ENCODE measurements around the gene APOBEC3G.
"Not testable (repeated sequence)": the region's sequence is repeated elsewhere in the genome, so short reads cannot be mapped to it uniquely, and the experiment has no call there.

APOBEC3G gene

DNA sequence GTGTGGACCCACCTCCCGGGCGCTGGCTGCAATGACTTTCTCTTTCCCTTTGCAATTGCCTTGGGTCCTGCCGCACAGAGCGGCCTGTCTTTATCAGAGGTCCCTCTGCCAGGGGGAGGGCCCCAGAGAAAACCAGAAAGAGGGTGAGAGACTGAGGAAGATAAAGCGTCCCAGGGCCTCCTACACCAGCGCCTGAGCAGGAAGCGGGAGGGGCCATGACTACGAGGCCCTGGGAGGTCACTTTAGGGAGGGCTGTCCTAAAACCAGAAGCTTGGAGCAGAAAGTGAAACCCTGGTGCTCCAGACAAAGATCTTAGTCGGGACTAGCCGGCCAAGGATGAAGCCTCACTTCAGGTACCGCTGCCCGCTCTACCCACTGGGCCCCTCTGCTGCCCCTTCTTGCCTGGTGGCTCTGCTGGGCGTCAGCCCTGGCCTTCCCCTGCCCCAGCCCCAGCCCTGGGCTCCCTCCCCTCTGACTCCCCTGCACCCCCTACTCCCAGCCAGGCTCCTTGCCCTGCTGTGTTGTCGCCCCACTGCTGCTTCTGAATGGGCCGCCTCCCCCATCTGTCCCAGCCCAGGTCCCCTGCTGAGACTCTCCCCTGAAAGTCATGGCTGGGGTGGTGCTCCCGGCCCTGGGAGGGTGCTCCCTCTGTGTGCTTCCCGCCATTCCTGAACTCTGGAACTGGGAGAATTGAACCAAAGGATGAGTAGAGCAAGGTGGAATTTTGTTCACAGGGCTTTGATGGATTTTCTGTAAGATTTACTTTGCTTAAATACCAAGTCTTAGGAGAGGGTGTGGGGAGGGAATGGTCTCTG, at the start of gene APOBEC3G:
APOBEC3G (plus strand) TSS at position 250 of the 815 bp plus-strand sequence; CDS start at position 337, 87 bp downstream.
- Histone ChIP-seq H3K9ac (ENCODE audit: low read depth in 1 of 2, low read length in 2 of 2) (peak within 1 kb of the TSS; percentile 56 to 59), H3K4me3 (ENCODE audit: low read length in 2 of 2) (peak within 1 kb of the TSS; percentile 48 to 65), H3K27ac (ENCODE audit: low read depth in 2 of 2, low read length in 2 of 2) (peak within 1 kb of the TSS; percentile 63 to 83)
- H3K36me3 ChIP-seq (ENCODE audit: control insufficient read depth in 2 of 2, insufficient read depth in 2 of 2, low read length in 2 of 2); H3K9me3 ChIP-seq (ENCODE audit: control insufficient read depth in 2 of 2, low read length in 2 of 2); H3K27me3 ChIP-seq (ENCODE audit: control insufficient read depth in 2 of 2, insufficient read depth in 2 of 2, low read length in 2 of 2); H3K4me1 ChIP-seq (ENCODE audit: control insufficient read depth in 2 of 2, insufficient read depth in 2 of 2, low read length in 2 of 2): not testable (repeated sequence)

GRCh38 chr22:39027717-39028116, 49.4 kb upstream of the APOBEC3G start:
- Histone ChIP-seq H3K9me3 (ENCODE audit: control insufficient read depth in 2 of 2, low read length in 2 of 2) (no peaks in the 10 kb centered on the region), H3K36me3 (ENCODE audit: control insufficient read depth in 2 of 2, insufficient read depth in 2 of 2, low read length in 2 of 2) (peaks cover 0 to 3% of the 10 kb centered on the region in 2 donors), H3K4me3 (ENCODE audit: low read length in 2 of 2) (no peak overlapping the region), H3K9ac (ENCODE audit: low read depth in 1 of 2, low read length in 2 of 2) (no peak overlapping the region), H3K27me3 (ENCODE audit: control insufficient read depth in 2 of 2, insufficient read depth in 2 of 2, low read length in 2 of 2) (no peaks in the 10 kb centered on the region), H3K4me1 (ENCODE audit: control insufficient read depth in 2 of 2, insufficient read depth in 2 of 2, low read length in 2 of 2) (no peaks in the 10 kb centered on the region), H3K27ac (ENCODE audit: low read depth in 2 of 2, low read length in 2 of 2) (no peak overlapping the region)

DNA sequence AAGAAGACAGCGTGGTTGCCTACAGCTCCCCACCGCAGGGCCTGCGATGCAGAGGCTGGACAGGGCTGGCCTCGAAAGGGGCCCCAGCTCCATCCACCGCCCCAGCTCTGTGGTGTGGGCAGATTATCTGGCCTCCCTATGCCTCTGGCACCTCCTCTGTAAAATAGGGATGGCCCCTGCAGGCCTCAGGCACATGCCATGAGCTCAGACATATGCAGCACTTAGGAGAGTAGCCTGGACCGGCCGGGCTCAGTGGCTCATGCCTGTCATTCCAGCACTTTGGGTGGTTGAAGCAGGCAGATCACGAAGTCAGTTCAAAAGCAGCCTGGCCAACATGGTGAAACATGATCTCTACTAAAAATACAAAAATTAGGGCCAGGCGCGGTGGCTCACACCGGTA, 48.8 kb upstream of the APOBEC3G start:
- Histone ChIP-seq H3K4me1 (ENCODE audit: control insufficient read depth in 2 of 2, insufficient read depth in 2 of 2, low read length in 2 of 2) (no peaks in the 10 kb centered on the region), H3K27me3 (ENCODE audit: control insufficient read depth in 2 of 2, insufficient read depth in 2 of 2, low read length in 2 of 2) (no peaks in the 10 kb centered on the region), H3K9ac (ENCODE audit: low read depth in 1 of 2, low read length in 2 of 2) (no peak overlapping the region)

DNA sequence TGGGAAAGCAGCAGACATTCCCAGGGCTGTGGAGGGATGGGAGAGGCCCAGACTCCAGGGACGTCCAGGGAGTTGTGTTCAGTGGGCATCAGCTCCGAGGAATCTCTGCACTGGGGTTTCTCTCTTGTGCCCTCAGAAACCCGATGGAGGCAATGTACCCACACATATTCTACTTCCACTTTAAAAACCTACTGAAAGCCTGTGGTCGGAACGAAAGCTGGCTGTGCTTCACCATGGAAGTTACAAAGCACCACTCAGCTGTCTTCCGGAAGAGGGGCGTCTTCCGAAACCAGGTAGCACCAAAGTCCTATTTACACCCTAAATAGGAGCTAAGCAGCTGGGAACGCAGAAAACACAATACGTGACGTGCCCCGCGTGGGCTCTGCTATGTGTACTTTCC, 47.8 kb upstream of the APOBEC3G start:
- no peaks in the 10 kb centered on the region for H3K9me3 ChIP-seq (ENCODE audit: control insufficient read depth in 2 of 2, low read length in 2 of 2)
- H3K4me1 ChIP-seq (ENCODE audit: control insufficient read depth in 2 of 2, insufficient read depth in 2 of 2, low read length in 2 of 2) = no peaks in the 10 kb centered on the region
- peaks cover 0 to under 1% of the 10 kb centered on the region in 2 donors for H3K36me3 ChIP-seq (ENCODE audit: control insufficient read depth in 2 of 2, insufficient read depth in 2 of 2, low read length in 2 of 2)
- H3K4me3 ChIP-seq (ENCODE audit: low read length in 2 of 2) = no peak overlapping the region
- H3K27ac ChIP-seq (ENCODE audit: low read depth in 2 of 2, low read length in 2 of 2) = no peak overlapping the region
- no peaks in the 10 kb centered on the region for H3K27me3 ChIP-seq (ENCODE audit: control insufficient read depth in 2 of 2, insufficient read depth in 2 of 2, low read length in 2 of 2)
- no peak overlapping the region for H3K9ac ChIP-seq (ENCODE audit: low read depth in 1 of 2, low read length in 2 of 2)

More for the DNA sequence above, 48.8 kb upstream of the APOBEC3G start:
- Histone ChIP-seq H3K27ac (ENCODE audit: low read depth in 2 of 2, low read length in 2 of 2) (no peak overlapping the region), H3K9me3 (ENCODE audit: control insufficient read depth in 2 of 2, low read length in 2 of 2) (no peaks in the 10 kb centered on the region), H3K36me3 (ENCODE audit: control insufficient read depth in 2 of 2, insufficient read depth in 2 of 2, low read length in 2 of 2) (peaks cover 0 to 3% of the 10 kb centered on the region in 2 donors), H3K4me3 (ENCODE audit: low read length in 2 of 2) (no peak overlapping the region)

GRCh38 chr22:39030705-39031104, 46.4 kb upstream of the APOBEC3G start:
- Histone ChIP-seq H3K9ac (ENCODE audit: low read depth in 1 of 2, low read length in 2 of 2) (no peak overlapping the region), H3K27ac (ENCODE audit: low read depth in 2 of 2, low read length in 2 of 2) (no peak overlapping the region), H3K27me3 (ENCODE audit: control insufficient read depth in 2 of 2, insufficient read depth in 2 of 2, low read length in 2 of 2) (no peaks in the 10 kb centered on the region), H3K36me3 (ENCODE audit: control insufficient read depth in 2 of 2, insufficient read depth in 2 of 2, low read length in 2 of 2) (no peaks in the 10 kb centered on the region), H3K4me1 (ENCODE audit: control insufficient read depth in 2 of 2, insufficient read depth in 2 of 2, low read length in 2 of 2) (no peaks in the 10 kb centered on the region), H3K4me3 (ENCODE audit: low read length in 2 of 2) (no peak overlapping the region), H3K9me3 (ENCODE audit: control insufficient read depth in 2 of 2, low read length in 2 of 2) (no peaks in the 10 kb centered on the region)

DNA sequence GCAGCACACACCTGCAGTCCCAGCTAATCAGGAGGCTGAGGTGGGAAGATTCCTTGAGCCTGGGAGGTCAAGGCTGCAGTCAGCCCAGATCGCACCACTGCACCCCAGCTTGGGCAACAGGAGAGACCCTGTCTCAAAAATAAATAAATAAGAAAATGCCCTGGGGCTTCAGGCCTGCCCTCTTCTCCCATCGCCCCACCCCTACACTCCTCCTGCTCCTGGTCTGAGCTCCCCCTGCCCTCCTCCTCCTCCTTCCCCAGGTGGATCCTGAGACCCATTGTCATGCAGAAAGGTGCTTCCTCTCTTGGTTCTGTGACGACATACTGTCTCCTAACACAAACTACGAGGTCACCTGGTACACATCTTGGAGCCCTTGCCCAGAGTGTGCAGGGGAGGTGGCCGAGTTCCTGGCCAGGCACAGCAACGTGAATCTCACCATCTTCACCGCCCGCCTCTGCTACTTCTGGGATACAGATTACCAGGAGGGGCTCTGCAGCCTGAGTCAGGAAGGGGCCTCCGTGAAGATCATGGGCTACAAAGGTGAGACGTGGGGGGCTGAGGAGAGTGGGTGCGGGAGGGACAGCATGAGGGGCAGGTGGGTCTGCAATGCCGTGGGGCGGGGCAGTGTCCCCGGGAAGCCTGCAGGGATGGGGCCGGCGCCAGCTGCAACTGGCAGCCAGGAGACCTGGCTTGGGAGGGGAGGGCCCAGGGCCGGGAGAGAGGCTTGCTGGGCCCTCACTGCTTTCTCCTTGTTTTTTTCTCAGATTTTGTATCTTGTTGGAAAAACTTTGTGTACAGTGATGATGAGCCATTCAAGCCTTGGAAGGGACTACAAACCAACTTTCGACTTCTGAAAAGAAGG, 45.4 kb upstream of the APOBEC3G start:
- not testable (repeated sequence) for H3K9ac ChIP-seq (ENCODE audit: low read depth in 1 of 2, low read length in 2 of 2); H3K36me3 ChIP-seq (ENCODE audit: control insufficient read depth in 2 of 2, insufficient read depth in 2 of 2, low read length in 2 of 2)

GRCh38 chr22:39037071-39037470, 40.0 kb upstream of the APOBEC3G start:
- H3K4me3 ChIP-seq (ENCODE audit: low read length in 2 of 2); H3K27ac ChIP-seq (ENCODE audit: low read depth in 2 of 2, low read length in 2 of 2); H3K36me3 ChIP-seq (ENCODE audit: control insufficient read depth in 2 of 2, insufficient read depth in 2 of 2, low read length in 2 of 2); H3K9me3 ChIP-seq (ENCODE audit: control insufficient read depth in 2 of 2, low read length in 2 of 2); H3K4me1 ChIP-seq (ENCODE audit: control insufficient read depth in 2 of 2, insufficient read depth in 2 of 2, low read length in 2 of 2); H3K9ac ChIP-seq (ENCODE audit: low read depth in 1 of 2, low read length in 2 of 2); H3K27me3 ChIP-seq (ENCODE audit: control insufficient read depth in 2 of 2, insufficient read depth in 2 of 2, low read length in 2 of 2): not testable (repeated sequence)

More for the DNA sequence above, 45.4 kb upstream of the APOBEC3G start:
- not testable (repeated sequence) for H3K9me3 ChIP-seq (ENCODE audit: control insufficient read depth in 2 of 2, low read length in 2 of 2); H3K27me3 ChIP-seq (ENCODE audit: control insufficient read depth in 2 of 2, insufficient read depth in 2 of 2, low read length in 2 of 2); H3K4me3 ChIP-seq (ENCODE audit: low read length in 2 of 2); H3K27ac ChIP-seq (ENCODE audit: low read depth in 2 of 2, low read length in 2 of 2); H3K4me1 ChIP-seq (ENCODE audit: control insufficient read depth in 2 of 2, insufficient read depth in 2 of 2, low read length in 2 of 2)

DNA sequence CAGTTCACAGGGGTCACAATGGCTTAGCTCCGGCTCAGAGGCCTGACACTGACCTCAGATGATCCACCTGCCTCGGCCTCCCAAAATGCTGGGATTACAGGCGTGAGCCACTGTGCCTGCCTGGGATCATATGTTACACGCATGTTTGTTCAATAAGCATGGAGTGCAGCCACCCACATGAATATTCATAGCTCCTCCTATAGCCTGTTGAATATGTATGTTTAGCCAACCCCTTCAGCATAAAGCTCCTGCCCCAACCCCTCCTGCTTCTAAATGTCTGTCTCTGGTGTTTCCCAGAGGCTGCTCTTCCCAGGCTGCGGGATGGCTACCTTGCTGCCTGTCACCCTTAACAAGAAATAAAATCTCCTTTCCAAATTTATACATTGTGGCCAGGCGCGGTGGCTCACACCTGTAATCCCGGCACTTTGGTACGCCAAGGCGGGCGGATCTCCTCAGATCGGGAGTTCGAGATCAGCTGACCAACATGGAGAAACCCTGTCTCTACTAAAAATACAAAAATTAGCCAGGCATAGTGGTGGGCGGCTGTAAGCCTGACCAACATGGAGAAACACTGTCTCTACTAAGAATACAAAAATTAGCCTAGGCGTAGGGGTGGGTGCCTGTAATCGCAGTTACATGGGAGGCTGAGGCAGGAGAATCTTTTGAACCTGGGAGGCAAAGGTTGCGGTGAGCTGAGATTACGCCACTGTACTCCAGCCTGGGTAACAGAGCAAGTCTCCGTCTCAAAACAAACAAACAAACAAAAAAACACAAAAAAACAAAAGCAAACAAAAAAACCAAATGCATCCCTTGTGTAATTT, 37.6 kb upstream of the APOBEC3G start:
- Histone ChIP-seq H3K9ac (ENCODE audit: low read depth in 1 of 2, low read length in 2 of 2) (peak overlapping the region in 1 of 2 donors; percentile 78), H3K9me3 (ENCODE audit: control insufficient read depth in 2 of 2, low read length in 2 of 2) (no peaks in the 10 kb centered on the region), H3K4me1 (ENCODE audit: control insufficient read depth in 2 of 2, insufficient read depth in 2 of 2, low read length in 2 of 2) (peaks cover 0 to 5% of the 10 kb centered on the region in 2 donors), H3K27ac (ENCODE audit: low read depth in 2 of 2, low read length in 2 of 2) (no peak overlapping the region), H3K27me3 (ENCODE audit: control insufficient read depth in 2 of 2, insufficient read depth in 2 of 2, low read length in 2 of 2) (no peaks in the 10 kb centered on the region), H3K4me3 (ENCODE audit: low read length in 2 of 2) (peak overlapping the region in 1 of 2 donors; percentile 26), H3K36me3 (ENCODE audit: control insufficient read depth in 2 of 2, insufficient read depth in 2 of 2, low read length in 2 of 2) (peaks cover 0 to 4% of the 10 kb centered on the region in 2 donors)

- Histone ChIP-seq H3K27ac (ENCODE audit: low read depth in 2 of 2, low read length in 2 of 2) (peak overlapping the region in 1 of 2 donors; percentile 38), H3K4me3 (ENCODE audit: low read length in 2 of 2) (peak overlapping the region; percentile 26 to 30), H3K9ac (ENCODE audit: low read depth in 1 of 2, low read length in 2 of 2) (peak overlapping the region in 1 of 2 donors; percentile 78)
- not testable (repeated sequence) for H3K4me1 ChIP-seq (ENCODE audit: control insufficient read depth in 2 of 2, insufficient read depth in 2 of 2, low read length in 2 of 2); H3K36me3 ChIP-seq (ENCODE audit: control insufficient read depth in 2 of 2, insufficient read depth in 2 of 2, low read length in 2 of 2); H3K9me3 ChIP-seq (ENCODE audit: control insufficient read depth in 2 of 2, low read length in 2 of 2); H3K27me3 ChIP-seq (ENCODE audit: control insufficient read depth in 2 of 2, insufficient read depth in 2 of 2, low read length in 2 of 2)
Observed at GRCh38 chr22:39040155-39040537, 36.9 kb upstream of the APOBEC3G start.

Data from mucosa of rectum (tissue), 2 donors.